COR-L47 (cell line): Measurements from ENCODE around the gene PPP2R1B.
"Not testable (repeated sequence)": the region's sequence is repeated elsewhere in the genome, so short reads cannot be mapped to it uniquely, and the experiment has no call there.

ENCODE experiments used
- DNase-seq: peaks from one replicate; lab custom pipeline; 2025; lab: John Stamatoyannopoulos, UW

Gene PPP2R1B

DNA sequence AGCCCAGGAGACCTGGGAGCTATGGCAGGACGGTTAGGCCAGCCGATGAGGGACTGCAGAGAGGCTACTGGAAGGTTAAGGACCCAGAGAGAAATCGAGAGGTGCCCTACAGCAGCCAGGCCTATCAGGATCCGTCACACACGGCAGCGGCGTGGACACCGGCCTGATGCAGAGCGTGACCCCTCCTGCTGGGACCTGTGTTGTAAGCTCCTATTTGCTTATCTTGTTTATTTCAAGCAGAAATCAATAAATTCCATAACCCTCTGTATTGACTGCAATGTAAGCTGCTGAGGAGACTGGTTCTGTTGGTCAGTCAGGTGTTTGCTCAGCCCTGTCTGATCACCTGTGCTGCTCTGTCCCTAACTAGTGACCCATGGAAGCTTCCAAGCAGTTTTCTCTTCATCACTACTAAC lies 39.9 kb downstream of the PPP2R1B start:
- DNase-seq, result no peak

DNA sequence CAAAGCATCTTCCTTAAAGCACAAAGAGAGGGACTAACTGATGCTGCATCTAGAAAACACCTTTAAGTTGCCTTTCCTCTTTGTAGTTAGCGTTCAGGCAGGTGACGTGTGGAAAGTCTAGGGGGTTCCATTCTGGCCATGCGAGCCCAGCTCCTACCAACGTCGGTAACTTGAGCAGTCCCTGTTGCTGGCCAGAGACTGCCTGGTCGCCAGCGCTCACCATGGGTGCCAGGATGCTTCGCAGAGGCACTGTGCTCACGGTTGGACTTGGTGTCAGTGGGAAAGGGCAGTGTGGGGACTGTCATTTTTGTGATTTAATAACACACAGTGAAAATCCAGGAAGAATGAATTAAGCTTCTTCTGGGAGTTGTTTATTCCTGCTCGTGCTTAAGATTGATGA lies 40.6 kb downstream of the PPP2R1B start:
- DNase-seq, result no peak

- no peak for DNase-seq
Observed at GRCh38 chr11:111724615-111725129, 41.5 kb downstream of the PPP2R1B start.

- no peak for DNase-seq
Observed at GRCh38 chr11:111723595-111723994, 42.6 kb downstream of the PPP2R1B start.

DNA sequence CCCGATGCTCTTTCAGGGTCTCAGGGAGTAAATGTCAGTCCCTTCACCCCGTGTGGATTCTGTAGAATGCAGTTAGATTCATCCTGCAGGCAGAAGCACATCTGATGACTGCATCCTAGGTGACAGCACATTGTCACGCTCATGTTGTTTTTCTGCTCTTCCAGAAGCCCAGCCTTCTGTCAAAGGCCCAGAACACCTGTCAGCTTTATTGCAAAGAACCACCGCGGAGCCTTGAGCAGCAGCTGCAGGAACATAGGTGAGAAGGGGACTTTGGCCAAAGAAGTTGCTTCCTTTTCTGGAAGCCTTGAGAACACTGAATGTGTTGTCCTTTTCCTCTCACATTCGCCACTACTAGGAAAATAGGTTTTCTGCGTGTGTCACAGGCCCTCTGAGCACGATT lies 43.7 kb downstream of the PPP2R1B start:
- DNase-seq, result no peak

DNA sequence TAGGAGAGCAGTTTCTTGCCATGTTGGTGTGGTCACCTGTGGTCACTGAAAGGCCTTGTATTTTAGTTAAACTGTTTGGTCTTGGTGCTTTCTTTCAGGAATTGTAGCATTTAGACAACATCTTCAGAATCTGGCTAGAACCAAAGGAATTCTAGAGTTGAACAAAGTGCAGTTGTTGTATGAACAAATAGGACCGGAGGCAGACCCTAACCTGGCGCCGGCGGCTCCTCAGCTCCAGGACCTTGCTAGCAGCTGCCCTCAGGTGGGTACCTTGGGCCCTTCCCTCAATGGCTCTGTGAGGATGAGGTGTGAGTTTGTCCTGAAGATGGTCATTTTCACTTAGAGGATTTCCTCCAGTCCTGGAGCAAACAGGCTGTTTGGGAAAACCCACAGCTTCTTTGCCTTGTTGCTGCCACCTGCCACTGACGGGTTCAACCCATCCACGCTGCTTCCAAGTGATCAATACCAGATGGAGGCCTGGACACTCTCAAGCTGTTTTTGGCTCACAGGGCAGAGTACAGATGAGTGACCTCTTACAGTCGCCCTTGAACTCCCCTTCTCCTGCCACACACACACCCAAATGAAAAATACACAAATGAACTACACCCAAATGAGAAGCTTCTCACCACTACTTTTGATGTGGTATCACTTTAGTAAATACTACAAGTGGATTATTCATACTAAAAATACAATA lies 45.2 kb downstream of the PPP2R1B start:
- no peak for DNase-seq

DNA sequence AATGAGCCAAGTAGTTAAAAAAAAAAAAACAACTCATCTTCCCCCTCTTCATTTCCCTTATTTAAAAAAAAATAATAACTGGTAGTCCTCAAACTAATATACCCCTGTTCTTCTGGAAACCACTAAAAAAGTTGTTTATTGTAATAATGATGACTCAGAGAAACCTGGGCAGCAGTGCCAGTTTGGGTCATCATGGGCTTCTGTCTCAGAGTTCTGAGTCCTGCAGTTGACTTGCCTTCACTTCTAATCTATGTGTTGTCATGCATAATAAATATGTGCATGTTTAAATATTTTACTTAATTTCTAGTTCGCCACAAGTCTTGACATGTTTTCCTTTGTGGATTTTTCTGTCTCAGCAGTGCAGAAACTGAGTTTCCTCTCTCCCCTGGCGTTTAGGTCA lies 46.8 kb downstream of the PPP2R1B start:
- DNase-seq, result no peak

DNA sequence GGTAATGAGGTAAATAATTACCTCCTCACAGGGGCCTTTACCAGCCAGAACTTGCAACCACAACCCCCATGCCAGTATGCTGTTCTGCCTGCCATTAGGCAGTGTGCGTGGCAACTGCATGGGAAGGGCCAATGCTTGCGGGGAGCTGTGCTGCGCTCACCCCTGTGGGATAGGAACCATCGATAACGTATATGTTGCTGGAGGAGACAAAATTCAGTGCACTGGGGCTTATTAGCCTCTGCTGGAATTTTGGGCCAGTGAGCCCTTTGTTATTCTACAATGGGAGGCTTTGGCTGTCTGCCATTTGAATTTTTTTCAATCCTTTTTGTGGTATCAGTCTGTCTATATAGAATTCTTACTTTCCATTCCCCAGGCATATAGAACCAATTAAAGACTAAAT lies 47.3 kb downstream of the PPP2R1B start:
- DNase-seq, result no peak

DNA sequence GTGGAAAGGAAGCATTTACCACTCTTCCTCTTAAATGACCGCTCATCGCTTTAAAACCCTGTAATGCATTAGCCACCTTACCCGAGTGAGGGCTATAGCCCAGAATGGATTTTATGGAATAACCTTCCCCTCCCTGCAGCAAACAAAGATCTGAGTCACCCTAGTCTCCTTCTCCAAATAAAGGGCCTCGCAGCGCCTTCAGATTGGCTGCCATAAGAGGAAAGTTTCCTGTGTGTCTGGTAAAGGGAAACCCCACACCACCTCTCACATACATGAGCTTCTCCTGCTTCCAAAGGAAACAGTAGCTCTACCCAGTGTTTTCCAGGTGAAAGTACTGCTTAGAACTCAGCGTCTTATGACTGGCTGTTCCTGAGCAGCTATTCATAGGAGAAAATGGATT lies 47.8 kb downstream of the PPP2R1B start:
- DNase-seq, result no peak

- not testable (repeated sequence) for DNase-seq
Observed at GRCh38 chr11:111717660-111718059, 48.5 kb downstream of the PPP2R1B start.

GRCh38 chr11:111715142-111715816 lies 50.9 kb downstream of the PPP2R1B start:
- no peak for DNase-seq

GRCh38 chr11:111714522-111714921 lies 51.7 kb downstream of the PPP2R1B start:
- no peak for DNase-seq

- no peak for DNase-seq
Observed at GRCh38 chr11:111707691-111708067, 58.5 kb downstream of the PPP2R1B start.

GRCh38 chr11:111707039-111707690 lies 59.0 kb downstream of the PPP2R1B start:
- no peak for DNase-seq

GRCh38 chr11:111703576-111703975 lies 62.6 kb downstream of the PPP2R1B start:
- no peak for DNase-seq

GRCh38 chr11:111702623-111703022 lies 63.6 kb downstream of the PPP2R1B start:
- DNase-seq, result no peak

DNA sequence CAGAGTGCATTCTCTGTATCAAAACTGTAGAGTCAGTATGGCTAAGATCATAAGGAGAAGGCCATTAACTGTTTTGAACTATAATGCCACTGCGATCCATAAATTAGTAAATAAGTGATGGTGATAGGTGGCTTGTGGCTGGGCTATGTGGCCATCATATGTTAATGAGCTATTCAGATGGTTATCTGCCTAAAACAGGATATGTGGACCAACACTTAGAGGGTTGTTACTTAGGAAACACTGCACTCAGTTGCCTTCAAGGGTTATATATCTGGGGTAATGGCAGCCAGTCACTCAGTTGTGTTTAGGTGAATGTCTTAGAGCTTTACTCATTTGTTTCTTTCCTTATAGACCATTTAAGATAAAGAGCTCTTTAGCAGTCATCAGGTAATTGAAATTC lies 66.0 kb downstream of the PPP2R1B start:
- no peak for DNase-seq

DNA sequence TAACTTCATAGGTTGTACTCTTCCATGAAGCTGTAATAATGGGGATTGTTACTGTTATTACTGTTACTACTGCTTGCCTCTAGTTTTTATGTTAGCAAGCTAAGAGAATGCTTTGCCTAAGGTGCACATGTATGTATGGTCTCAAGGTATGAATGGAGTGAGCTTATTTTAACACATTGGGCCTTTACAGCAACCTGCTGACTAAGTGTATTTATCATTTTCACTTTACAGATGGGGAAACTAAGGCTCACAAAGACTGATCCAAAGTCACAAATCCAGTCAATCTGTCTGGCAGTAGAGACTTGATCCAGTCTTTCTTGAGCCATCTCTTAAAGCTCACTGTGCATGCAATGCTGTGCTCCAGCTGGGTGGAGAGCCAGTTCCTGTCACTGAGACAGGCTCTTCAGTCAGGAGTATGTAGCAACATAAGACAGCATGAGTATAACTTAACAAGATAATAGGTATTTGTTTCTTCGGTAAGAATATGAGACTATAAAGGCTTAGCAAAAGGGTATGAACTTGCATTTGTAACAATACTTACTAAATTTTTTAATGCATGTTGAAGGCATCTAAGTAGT lies 66.5 kb downstream of the PPP2R1B start:
- no peak for DNase-seq

- DNase-seq, result no peak
Observed at GRCh38 chr11:111698852-111699559, 67.2 kb downstream of the PPP2R1B start.

DNA sequence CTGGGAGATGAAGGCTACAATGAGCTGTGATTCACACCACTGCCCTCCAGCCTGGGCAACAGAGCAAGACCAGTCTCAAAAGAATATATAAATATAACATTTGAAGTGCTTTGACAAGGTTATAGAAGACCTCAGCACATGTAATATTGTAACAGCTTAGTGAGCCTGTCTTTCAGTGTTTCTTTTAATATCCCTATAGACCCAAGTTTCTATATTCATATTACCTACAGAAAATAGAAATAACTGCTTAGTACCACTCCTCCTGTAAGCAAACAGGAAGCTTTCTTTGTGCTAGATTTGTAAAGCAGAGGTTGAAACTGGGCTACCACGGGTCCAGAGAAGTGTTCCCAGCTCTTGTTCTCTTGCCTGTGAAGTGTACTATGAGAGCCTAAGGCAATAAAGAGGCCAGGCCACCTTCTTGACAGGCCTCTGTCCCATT lies 68.2 kb downstream of the PPP2R1B start:
- DNase-seq, result no peak

DNA sequence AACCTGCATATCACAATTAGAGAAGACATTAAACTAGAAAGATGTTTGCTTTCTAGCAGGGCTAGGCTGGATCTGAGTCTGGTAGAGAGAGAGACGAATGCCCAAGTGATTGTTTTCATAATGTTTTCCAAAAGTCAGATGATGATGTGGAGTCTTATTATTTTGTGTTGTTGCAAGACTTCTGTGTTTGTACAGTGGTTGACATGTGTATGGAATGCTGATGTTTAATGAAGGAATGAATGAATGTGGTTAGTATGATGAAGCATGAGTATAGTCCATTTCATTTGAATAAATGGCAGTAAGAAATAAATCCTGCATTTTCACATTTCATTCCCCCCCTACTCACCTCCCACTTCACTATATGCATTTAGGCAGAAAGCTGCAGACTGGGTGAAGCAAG lies 69.6 kb downstream of the PPP2R1B start:
- no peak for DNase-seq

DNA sequence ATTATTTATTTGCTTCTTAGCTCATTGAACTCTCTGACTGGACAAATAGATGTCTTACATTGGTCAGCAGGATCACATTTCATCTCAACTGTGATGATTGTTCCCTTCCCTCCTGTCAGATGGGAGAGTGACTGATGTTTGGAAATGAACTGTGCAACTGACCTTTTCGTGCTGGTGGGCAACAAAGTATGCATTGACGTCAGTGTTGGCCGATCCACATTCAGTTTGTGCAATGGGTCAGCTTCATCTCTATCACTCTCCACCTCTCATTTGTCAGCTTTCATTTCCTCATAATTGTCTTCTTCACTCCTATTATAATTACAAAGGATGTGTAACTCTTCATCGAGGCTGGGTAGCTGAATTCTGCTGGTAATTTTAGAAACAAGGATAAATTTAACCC lies 71.3 kb downstream of the PPP2R1B start:
- no peak for DNase-seq
